Activated B cell treated with CpG ODN at 0.5 μM for 24 hours (primary cell): Measurements from ENCODE around the gene HIPK1. TPM values are rescaled to one million over a fixed set of nuclear protein-coding genes. Genes with fewer than 3 reads are reported as not detected.

ENCODE experiments used
- ATAC-seq: fragments of 200-7000 bp; cut with Tn5 transposase; one replicate; pipeline ENCODE4 v1.10.0; 2021; ENCODE audit warnings: low read depth, mild to moderate bottlenecking, moderate library complexity
- CTCF ChIA-PET: fragments of 350-600 bp; sonication (Branson Sonifier 250); formaldehyde crosslinking; loops from one replicate; lab custom pipeline; 2021; ENCODE audit warnings: antibody characterized with exemption; lab: Charles Lee
- POLR2A ChIA-PET: fragments of 350-600 bp; sonication (Branson Sonifier 250); formaldehyde crosslinking; loops from one replicate; lab custom pipeline; 2021; ENCODE audit warnings: antibody characterized with exemption; lab: Charles Lee
- DNase-seq: peaks from one replicate; pipeline ENCODE4 v3.0.0; 2022
- H3K27ac Mint-ChIP-seq: one replicate; pipeline ENCODE4 v1.8.0; 2020; ENCODE audit warnings: mixed read lengths
- H3K27me3 Mint-ChIP-seq: one replicate; pipeline ENCODE4 v1.8.0; 2021; ENCODE audit warnings: mixed read lengths
- H3K36me3 Mint-ChIP-seq: one replicate; pipeline ENCODE4 v1.8.0; 2021; ENCODE audit warnings: low read depth, mixed read lengths
- H3K4me1 Mint-ChIP-seq: one replicate; pipeline ENCODE4 v1.8.0; 2021; ENCODE audit warnings: mixed read lengths
- H3K4me3 Mint-ChIP-seq: one replicate; pipeline ENCODE4 v1.8.0; 2020; ENCODE audit warnings: mild to moderate bottlenecking, mixed read lengths
- H3K9me3 Mint-ChIP-seq: one replicate; pipeline ENCODE4 v1.8.0; 2020; ENCODE audit warnings: mixed read lengths
- CTCF ChIP-seq: fragments of 200-600 bp; IDR thresholded peaks from one replicate; pipeline ENCODE4 v1.8.0; 2022; ENCODE audit warnings: antibody characterized with exemption, mild to moderate bottlenecking
- intact Hi-C: fragments of 100-400 bp; cut with micrococcal nuclease; formaldehyde crosslinking; loops from one replicate; pipeline ENCODE4 v1.15.1; 2024
- total RNA-seq: library from RNA; stranded (reverse); gene quantifications from 2 replicates; pipeline ENCODE4 v1.2.3, GENCODE V29; 2022

Gene HIPK1
- total RNA-seq, 1 donor from 2014 or later, result 39.0 TPM

- intact Hi-C loops, result no loop called here
- no peak for ATAC-seq
- Mint-ChIP-seq H3K27me3 (no peaks in the 10 kb centered on the region), H3K4me1 (peaks cover 5% of the 10 kb centered on the region), H3K36me3 (peaks cover 1% of the 10 kb centered on the region), H3K4me3 (no peak within 1 kb of the TSS), H3K9me3 (no peaks in the 10 kb centered on the region), H3K27ac (no peak within 1 kb of the TSS)
- POLR2A ChIA-PET, result no interaction called here
- DNase-seq, result no peak
- CTCF ChIA-PET, result no interaction called here
- no peak for TF ChIP-seq CTCF
Measured at GRCh38 chr1:113887402-113888175, 41.5 kb upstream of the HIPK1 start, which contains the start of gene BCL2L15. Gene BCL2L15, minus strand, starts transcription at chr1:113887581. Its CDS starts 206 bp downstream, at chr1:113887375.

GRCh38 chr1:113890816-113891215 lies 38.3 kb upstream of the HIPK1 start:
- POLR2A ChIA-PET, result no interaction called here
- H3K27me3 Mint-ChIP-seq, result no peaks in the 10 kb centered on the region

GRCh38 chr1:113891631-113892220 lies 37.4 kb upstream of the HIPK1 start:
- Mint-ChIP-seq H3K9me3 (no peaks in the 10 kb centered on the region), H3K4me3 (no peak overlapping the region), H3K36me3 (peaks cover 31% of the 10 kb centered on the region), H3K27me3 (no peaks in the 10 kb centered on the region), H3K27ac (no peak overlapping the region), H3K4me1 (no peaks in the 10 kb centered on the region)
- ChIA-PET POLR2A (interaction anchor here (0.7 kb wide), 1 partner anchor 1167 kb away, joined by 7 read pairs; no protein-coding TSS in a partner anchor), CTCF (no interaction called here)
- no peak for TF ChIP-seq CTCF
- ATAC-seq, result no peak
- intact Hi-C loops, result no loop called here
- DNase-seq, result no peak

More at GRCh38 chr1:113890816-113891215, 38.3 kb upstream of the HIPK1 start:
- Mint-ChIP-seq H3K9me3 (no peaks in the 10 kb centered on the region), H3K4me3 (no peak overlapping the region), H3K36me3 (peaks cover 22% of the 10 kb centered on the region), H3K4me1 (no peaks in the 10 kb centered on the region), H3K27ac (no peak overlapping the region)
- ATAC-seq, result no peak
- no peak for TF ChIP-seq CTCF
- intact Hi-C loops, result no loop called here
- CTCF ChIA-PET, result no interaction called here
- no peak for DNase-seq

GRCh38 chr1:113893267-113893666 lies 35.9 kb upstream of the HIPK1 start:
- Mint-ChIP-seq H3K4me3 (no peak overlapping the region), H3K27ac (no peak overlapping the region), H3K36me3 (peaks cover 44% of the 10 kb centered on the region), H3K9me3 (no peaks in the 10 kb centered on the region), H3K4me1 (no peaks in the 10 kb centered on the region), H3K27me3 (no peaks in the 10 kb centered on the region)
- intact Hi-C loops, result no loop called here
- ATAC-seq, result no peak
- ChIA-PET CTCF (no interaction called here), POLR2A (interaction anchor here (0.7 kb wide), 1 partner anchor 19 kb away, joined by 9 read pairs; no protein-coding TSS in a partner anchor)
- no peak for TF ChIP-seq CTCF
- DNase-seq, result no peak

- intact Hi-C loops, result no loop called here
- Mint-ChIP-seq H3K9me3 (no peaks in the 10 kb centered on the region), H3K27ac (no peak overlapping the region), H3K36me3 (peaks cover 62% of the 10 kb centered on the region), H3K27me3 (no peaks in the 10 kb centered on the region), H3K4me3 (no peak overlapping the region), H3K4me1 (peaks cover 4% of the 10 kb centered on the region)
- DNase-seq (no peak), ATAC-seq (no peak)
- TF ChIP-seq CTCF, result no peak
- ChIA-PET CTCF (no interaction called here), POLR2A (no interaction called here)
Measured at GRCh38 chr1:113895098-113895497, 34.0 kb upstream of the HIPK1 start.
